Uterus (tissue), 2 donors: ENCODE results near the gene YBX2.

ENCODE experiments used
- POLR2A ChIP-seq, 2 donors: fragments of 450-650 bp; IDR thresholded peaks; one replicate each; pipeline ENCODE4 v1.6.1; 2016; ENCODE audit warnings: antibody characterized with exemption in 2 of 2, mild to moderate bottlenecking in 1 of 2, moderate library complexity in 1 of 2
- TF ChIP-seq, protein P1 (sequence below), 4 experiments: fragments of 200-600 bp in 2 of 4; fragments of 450-650 bp in 2 of 4; sonication (generic) in 2 of 4; IDR thresholded peaks; one replicate each; pipeline ENCODE4 v1.5.1; 2016 to 2019; ENCODE audit warnings: antibody characterized with exemption in 4 of 4, mild to moderate bottlenecking in 2 of 4, moderate library complexity in 1 of 4

DNA sequence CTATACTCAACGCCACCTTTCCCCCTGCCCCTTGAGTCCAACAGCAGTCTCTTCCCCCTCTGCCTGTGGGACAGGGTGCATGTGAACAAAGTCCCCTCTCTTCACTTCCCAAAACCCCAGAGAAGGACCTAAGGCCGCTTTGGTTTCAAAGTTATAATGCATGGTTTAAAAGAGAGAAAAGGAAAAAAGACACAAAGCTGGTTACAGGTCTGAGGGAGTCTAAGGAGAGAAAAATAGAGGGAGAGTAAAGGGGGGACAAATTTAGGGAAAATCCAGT lies 51.0 kb downstream of the YBX2 start:
- TF ChIP-seq, protein P1, sequence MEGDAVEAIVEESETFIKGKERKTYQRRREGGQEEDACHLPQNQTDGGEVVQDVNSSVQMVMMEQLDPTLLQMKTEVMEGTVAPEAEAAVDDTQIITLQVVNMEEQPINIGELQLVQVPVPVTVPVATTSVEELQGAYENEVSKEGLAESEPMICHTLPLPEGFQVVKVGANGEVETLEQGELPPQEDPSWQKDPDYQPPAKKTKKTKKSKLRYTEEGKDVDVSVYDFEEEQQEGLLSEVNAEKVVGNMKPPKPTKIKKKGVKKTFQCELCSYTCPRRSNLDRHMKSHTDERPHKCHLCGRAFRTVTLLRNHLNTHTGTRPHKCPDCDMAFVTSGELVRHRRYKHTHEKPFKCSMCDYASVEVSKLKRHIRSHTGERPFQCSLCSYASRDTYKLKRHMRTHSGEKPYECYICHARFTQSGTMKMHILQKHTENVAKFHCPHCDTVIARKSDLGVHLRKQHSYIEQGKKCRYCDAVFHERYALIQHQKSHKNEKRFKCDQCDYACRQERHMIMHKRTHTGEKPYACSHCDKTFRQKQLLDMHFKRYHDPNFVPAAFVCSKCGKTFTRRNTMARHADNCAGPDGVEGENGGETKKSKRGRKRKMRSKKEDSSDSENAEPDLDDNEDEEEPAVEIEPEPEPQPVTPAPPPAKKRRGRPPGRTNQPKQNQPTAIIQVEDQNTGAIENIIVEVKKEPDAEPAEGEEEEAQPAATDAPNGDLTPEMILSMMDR (IDR thresholded peaks at IDR 0.05): no peak
- TF ChIP-seq POLR2A (IDR thresholded peaks at IDR 0.05): no peak
